A673 (cell line): ENCODE measurements around the gene AATK.

Experiments
- CTCF ChIP-seq: fragments of 300-800, 200-600 bp; sonication (generic); conservative IDR thresholded peaks from 2 replicates; pipeline ENCODE4 v1.5.1; 2017; ENCODE audit warnings: low read depth, mild to moderate bottlenecking, antibody characterized with exemption, low read length, moderate library complexity, mixed read lengths
- EZH2 ChIP-seq: fragments of 200-600 bp; sonication (generic); IDR thresholded peaks from 2 replicates; pipeline ENCODE4 v1.6.1; 2017; ENCODE audit warnings: borderline replicate concordance, low read depth, mild to moderate bottlenecking, mixed read lengths, antibody characterized with exemption, low read length; ENCODE audit not compliant: poor library complexity, severe bottlenecking

GRCh38 chr17:81070541-81071246, 95.3 kb downstream of the AATK start:
- TF ChIP-seq CTCF, result no peak
- TF ChIP-seq EZH2, result no peak
